HG03025 (cell line): ENCODE results near the gene RPRD1B.

Source experiments
- ATAC-seq: cut with Tn5 transposase; IDR thresholded peaks from one replicate; pipeline ENCODE4 v1.9.1; 2021; ENCODE audit warnings: mild to moderate bottlenecking, moderate library complexity; ENCODE audit not compliant: unreplicated experiment, low FRiP score

The RPRD1B gene

GRCh38 chr20:38132156-38132909 is 98.8 kb downstream of the RPRD1B start:
- ATAC-seq: no peak

GRCh38 chr20:38132910-38133501 is 99.5 kb downstream of the RPRD1B start:
- no peak for ATAC-seq

GRCh38 chr20:38133680-38134426 is 100.3 kb downstream of the RPRD1B start:
- no peak for ATAC-seq

GRCh38 chr20:38134427-38135270 is 101.1 kb downstream of the RPRD1B start:
- no peak for ATAC-seq

GRCh38 chr20:38135271-38135650 is 101.7 kb downstream of the RPRD1B start:
- no peak for ATAC-seq

GRCh38 chr20:38135651-38136420 is 102.3 kb downstream of the RPRD1B start:
- no peak for ATAC-seq

- ATAC-seq: no peak
Observed at GRCh38 chr20:38136421-38137245, 103.1 kb downstream of the RPRD1B start.

- no peak for ATAC-seq
Observed at GRCh38 chr20:38137441-38138037, 104.0 kb downstream of the RPRD1B start.

GRCh38 chr20:38138086-38138778 is 104.7 kb downstream of the RPRD1B start:
- ATAC-seq: no peak

- no peak for ATAC-seq
Observed at GRCh38 chr20:38139156-38139912, 105.8 kb downstream of the RPRD1B start.

GRCh38 chr20:38139977-38140753 is 106.6 kb downstream of the RPRD1B start:
- ATAC-seq: no peak

GRCh38 chr20:38141204-38141888 is 107.8 kb downstream of the RPRD1B start:
- ATAC-seq: no peak
